GM21528 (cell line): ENCODE data around the gene HTT.
"Not testable (repeated sequence)": the region's sequence is repeated elsewhere in the genome, so short reads cannot be mapped to it uniquely, and the experiment has no call there.

ENCODE experiments used
- ATAC-seq: cut with Tn5 transposase; IDR thresholded peaks from one replicate; pipeline ENCODE4 v1.9.1; 2021; ENCODE audit warnings: mild to moderate bottlenecking, moderate library complexity; ENCODE audit not compliant: unreplicated experiment, low FRiP score

Gene HTT

GRCh38 chr4:3075652-3075981 lies 1.1 kb downstream of the HTT start:
- no peak for ATAC-seq

DNA sequence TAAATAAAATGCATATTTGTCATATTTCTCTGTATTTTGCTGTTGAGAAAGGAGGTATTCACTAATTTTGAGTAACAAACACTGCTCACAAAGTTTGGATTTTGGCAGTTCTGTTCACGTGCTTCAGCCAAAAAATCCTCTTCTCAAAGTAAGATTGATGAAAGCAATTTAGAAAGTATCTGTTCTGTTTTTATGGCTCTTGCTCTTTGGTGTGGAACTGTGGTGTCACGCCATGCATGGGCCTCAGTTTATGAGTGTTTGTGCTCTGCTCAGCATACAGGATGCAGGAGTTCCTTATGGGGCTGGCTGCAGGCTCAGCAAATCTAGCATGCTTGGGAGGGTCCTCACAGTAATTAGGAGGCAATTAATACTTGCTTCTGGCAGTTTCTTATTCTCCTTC lies 3.3 kb downstream of the HTT start:
- peak; percentile 33 for ATAC-seq

DNA sequence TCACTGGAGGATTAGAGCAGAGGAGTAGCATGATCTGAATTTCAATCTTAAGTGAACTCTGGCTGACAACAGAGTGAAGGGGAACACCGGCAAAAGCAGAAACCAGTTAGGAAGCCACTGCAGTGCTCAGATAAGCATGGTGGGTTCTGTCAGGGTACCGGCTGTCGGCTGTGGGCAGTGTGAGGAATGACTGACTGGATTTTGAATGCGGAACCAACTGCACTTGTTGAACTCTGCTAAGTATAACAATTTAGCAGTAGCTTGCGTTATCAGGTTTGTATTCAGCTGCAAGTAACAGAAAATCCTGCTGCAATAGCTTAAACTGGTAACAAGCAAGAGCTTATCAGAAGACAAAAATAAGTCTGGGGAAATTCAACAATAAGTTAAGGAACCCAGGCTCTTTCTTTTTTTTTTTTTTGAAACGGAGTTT lies 5.2 kb downstream of the HTT start:
- no peak for ATAC-seq

DNA sequence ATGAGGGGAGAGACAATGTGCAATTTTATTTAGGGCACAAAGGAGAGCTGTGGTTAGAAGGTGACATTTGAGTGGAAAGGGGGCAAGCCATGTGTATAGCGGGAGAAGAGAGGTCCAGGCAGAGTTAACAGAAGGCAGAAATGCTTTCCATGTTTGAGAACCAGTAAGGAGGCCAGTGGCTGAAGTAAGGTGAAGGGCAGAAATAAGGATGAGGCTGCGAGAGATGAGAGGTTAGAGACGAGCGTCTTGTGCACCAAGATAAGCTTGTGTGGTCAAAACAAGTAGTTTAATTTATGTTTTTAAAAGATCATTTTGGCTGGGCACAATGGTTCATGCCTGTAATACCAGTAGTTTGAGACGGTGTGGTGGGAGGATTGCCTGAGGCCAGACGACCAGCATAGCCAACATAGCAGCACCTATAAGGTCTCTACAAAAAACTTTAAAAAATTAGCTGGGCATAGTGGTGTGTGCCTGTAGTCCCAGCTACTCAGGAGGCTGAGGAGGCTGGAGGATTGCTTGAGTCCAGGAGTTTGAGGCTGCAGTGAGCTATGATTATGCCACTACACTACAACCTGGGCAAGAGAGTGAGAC lies 8.5 kb downstream of the HTT start:
- no peak for ATAC-seq

- ATAC-seq = no peak
Measured at GRCh38 chr4:3083732-3084131, 9.3 kb downstream of the HTT start.

DNA sequence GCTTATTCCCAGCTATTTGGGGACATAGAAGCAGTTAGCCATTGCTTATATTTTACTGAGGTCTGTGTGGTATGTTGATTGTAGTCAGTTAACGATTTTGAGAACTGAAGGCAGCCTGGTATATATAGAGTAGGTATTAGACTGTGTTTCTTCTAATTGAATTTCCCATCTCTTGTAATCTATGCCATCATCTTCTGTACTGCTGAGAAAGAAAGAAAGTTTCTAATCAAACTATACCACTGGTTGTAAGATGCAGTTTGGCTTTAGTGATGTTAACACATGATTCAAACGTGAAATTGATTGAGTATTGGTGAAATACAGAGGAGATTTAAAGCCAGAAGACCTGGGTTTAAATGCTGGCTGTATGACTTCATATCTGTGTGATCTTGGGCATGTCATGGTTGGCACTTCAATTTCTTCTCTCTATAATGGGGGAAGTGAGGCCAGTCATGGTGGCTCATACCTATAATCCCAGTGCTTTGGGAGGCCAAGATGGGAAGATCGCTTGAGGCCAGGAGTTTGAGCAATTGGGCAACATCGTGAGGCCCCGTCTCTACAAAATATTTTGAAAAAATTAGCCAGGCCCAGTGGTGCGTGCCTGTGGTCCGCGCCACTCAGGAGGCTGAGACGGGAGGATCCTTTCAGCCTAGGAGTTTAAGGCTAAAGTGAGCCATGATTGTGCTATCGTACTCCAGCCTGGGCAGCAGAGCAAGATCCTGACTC lies 11.6 kb downstream of the HTT start:
- no peak for ATAC-seq

DNA sequence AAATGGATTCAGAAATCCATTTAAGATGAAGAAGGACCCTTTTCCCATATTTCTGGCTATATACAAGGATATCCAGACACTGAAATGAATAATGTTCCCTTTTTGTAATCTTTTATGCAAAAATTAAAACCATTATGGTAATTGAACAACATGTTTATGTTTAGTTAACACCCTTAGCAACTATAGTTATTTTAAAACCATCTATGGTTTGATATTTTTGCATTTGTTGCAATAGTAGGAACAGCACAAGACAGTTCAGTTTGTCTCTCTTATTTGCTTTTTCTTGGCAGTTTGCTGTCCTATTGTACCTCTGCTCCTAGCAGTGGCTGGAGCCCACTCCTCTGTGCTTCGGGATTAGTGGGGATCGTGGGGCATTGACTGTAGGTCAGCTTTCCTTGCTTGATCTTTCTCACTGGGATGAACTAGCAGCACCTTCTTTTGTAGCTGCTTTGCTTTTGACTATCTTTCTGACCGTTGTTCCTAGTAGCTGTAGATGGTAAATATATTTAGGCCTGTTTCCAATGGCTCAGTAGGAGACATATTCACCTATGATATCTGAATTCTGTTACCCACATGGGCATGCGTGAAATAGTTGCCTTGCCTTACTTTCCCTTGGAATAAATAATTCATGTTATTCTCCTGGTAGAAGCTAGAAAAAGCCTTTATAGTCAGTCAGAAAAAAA lies 12.8 kb downstream of the HTT start:
- no peak for ATAC-seq

DNA sequence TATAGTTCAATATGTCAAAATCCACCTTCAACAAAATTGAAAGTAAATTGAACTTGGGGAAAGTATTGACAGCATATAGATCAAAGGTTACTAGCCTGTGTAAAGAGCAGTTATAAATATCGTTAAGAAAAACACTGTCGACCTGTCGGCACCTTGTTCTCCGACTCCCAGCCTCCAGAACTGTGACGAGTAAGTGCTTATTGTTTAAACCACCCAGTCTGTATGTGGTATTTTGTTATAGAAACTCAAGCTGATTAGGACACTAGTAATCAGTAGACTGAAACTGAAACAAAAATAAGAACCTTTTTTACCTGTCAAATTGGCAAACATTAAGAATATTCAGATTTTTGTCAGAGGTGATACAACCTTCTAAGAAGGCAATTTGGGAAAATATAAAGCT lies 17.0 kb downstream of the HTT start:
- no peak for ATAC-seq

DNA sequence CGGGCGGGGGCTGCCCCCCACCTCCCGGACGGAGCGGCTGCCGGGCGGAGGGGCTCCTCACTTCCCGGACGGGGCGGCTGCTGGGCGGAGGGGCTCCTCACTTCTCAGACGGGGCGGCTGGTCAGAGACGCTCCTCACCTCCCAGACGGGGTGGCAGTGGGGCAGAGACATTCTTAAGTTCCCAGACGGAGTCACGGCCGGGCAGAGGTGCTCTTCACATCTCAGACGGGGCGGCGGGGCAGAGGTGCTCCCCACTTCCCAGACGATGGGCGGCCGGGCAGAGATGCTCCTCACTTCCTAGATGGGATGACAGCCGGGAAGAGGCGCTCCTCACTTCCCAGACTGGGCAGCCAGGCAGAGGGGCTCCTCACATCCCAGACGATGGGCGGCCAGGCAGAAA lies 20.2 kb downstream of the HTT start:
- ATAC-seq = not testable (repeated sequence)

DNA sequence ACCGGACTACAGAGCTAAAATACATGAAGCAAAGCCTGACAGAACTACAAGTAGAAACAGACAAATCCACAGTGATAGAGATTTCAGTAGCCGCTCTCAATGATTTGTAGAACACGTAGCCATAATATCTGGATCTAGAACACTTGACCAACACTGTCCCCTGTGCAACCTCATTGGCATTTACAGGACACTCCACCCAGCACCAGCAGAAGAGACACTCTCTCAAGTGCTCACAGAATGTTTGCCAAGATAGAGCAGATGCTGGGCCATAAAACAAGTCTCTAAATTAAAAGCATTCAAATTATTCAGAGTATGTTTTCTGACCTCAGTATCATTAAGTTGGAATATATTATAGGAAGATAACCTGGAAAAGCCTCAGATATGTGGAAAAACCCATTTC lies 21.7 kb downstream of the HTT start:
- no peak for ATAC-seq

DNA sequence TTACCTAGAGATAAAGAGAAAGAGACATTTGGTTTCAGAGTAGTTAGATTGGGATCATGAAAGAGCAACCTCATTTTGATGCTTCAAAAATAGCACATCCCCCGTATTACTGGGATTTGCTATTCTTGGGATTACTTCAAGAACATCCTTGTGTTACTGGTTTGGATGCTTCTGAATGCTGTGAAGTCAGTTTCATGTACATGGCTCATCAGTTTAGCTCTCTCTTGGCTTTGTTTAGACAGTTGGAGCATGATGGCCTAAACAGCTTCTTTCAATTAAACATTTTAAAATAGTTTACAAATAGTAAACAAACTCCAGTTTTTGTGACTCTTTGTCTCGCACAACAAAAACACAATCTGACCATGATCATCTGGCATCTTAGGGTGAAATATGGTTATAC lies 23.9 kb downstream of the HTT start:
- no peak for ATAC-seq

- ATAC-seq = peak; percentile 95
Measured at GRCh38 chr4:3106339-3107186, 32.1 kb downstream of the HTT start.

GRCh38 chr4:3107271-3107670 lies 32.8 kb downstream of the HTT start:
- ATAC-seq = no peak

DNA sequence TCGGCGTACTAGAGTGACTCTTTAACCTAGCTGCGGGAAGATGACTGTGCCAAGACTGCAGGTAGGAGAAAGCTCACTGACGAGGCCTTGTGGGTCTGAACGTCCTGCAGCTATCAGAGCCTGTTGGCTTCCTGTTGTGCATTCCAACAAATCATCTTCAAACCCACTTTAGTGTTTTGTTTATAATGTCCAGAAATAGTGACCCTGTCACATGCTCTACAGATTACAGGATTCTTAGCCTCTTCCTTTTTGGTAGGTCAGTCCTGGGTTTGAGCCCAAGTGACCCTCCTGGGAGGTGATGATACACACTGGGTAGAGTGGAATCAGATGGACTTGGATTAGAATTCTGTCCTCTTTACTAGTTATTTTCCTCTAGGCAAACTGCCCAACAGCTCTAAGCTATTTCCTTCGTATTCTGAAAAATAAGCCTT lies 33.2 kb downstream of the HTT start:
- no peak for ATAC-seq

DNA sequence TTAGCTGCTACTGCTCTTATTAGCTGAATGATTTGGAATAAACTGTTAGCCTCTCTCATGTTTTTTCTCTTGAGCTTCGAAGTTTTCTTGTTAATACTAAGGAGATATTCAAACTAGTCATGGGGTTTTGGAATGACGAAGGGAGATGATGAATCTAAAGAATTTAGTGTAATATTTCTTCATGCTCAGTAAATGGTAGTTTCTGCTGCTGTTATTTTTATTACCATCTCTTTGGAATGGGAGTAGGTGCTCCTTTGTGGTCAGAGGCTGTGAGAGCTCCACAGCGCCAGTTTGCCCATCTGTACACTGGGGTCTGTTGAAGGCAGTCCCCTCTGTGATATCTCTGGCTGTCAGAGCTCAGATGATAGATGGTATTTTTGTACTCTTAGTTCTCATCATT lies 33.7 kb downstream of the HTT start:
- ATAC-seq = no peak

DNA sequence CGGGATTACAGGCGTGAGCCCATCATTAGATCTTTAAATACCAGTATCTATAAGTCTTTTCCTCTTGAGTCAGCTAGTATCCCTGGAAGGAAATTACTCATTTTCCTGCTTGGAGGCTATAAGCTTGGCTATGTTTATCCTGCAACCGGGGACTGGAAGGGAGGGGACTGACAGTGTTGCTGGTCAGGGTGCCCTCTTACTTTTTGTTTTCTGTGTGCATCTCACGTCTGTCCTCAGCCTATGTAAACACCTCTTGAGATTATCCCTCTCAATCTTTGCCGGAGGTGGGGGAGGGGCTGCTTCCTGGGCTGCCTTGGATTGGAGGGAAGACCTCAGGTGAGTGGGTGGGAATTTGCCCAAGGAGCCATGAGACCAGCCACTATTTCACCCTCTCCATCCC lies 37.0 kb downstream of the HTT start:
- no peak for ATAC-seq

GRCh38 chr4:3112201-3112600 lies 37.7 kb downstream of the HTT start:
- ATAC-seq = no peak

DNA sequence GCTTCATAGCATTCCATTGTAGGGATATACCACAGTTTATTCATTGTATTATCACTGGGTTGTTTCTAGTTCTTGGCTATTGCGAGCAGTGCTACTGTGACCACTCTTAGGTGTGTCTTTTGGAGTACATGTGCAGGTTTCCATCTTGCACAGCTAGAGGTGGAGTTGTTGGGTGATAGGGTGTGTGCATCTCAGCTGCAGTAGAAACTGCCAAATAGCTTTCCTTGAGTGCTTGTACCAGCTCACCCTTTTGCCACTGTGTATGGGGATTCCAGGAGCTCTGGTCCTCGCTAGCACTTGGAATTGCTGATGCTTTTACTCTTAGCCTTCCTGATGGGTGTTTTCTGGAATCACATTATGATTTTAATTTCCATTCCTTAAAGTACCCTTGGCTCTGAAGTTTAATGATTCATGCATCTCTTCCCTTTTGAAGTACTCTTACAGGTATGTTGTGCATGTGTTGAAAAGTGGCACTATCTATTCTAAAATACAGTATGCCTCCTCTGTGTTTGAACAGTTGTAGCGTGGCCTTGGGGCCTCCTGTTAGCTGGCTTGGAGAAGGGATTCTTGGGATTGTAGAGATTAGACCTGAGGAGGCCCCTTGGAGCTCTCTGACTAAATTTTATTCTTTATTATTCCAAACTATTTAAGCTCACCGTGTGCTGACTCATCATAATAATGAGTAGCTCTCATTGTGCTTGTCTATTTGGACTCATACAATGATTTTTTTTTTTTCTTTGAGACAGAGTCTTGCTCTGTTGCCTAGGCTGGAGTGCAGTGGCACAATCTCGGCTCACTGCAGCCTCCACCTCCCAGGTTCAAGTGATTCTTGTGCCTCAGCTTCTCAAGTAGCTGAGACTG lies 38.4 kb downstream of the HTT start:
- ATAC-seq = no peak

- ATAC-seq = no peak
Measured at GRCh38 chr4:3114377-3114776, 39.9 kb downstream of the HTT start.

GRCh38 chr4:3115637-3116270 lies 41.3 kb downstream of the HTT start:
- ATAC-seq = no peak
